IMR-90 (cell line): ENCODE data around the gene CIAO2B. TPM values are rescaled to one million over a fixed set of nuclear protein-coding genes. Genes with fewer than 3 reads are reported as not detected.

Source experiments
- ATAC-seq: fragments of 200-7000 bp; cut with Tn5 transposase; 2 replicates; pipeline ENCODE4 v1.9.1; 2020; ENCODE audit warnings: low read depth, mild to moderate bottlenecking, moderate library complexity
- BruUV-seq: library from RNA; stranded (reverse); fragments of 400-500 nt; replicated peaks from 2 replicates; lab custom pipeline; 2021; lab: Mats Ljungman, UMichigan
- CTCF ChIA-PET: fragments of 300-600 bp; formaldehyde crosslinking; extraction: SDS; loops from one replicate; lab custom pipeline; 2021; ENCODE audit warnings: antibody characterized with exemption; lab: Yijun Ruan, JAX
- POLR2A ChIA-PET: fragments of 300-600 bp; sonication (Branson Sonifier 250); formaldehyde crosslinking; loops from one replicate; lab custom pipeline; 2022; ENCODE audit warnings: antibody characterized with exemption; ENCODE audit not compliant: unreplicated experiment; lab: Charles Lee
- DNase-seq: peaks from one replicate; pipeline ENCODE4 v3.0.0; 2013
- H2AFZ ChIP-seq: replicated peaks from 2 replicates; pipeline ENCODE3; 2013; ENCODE audit warnings: low read length, mild to moderate bottlenecking; ENCODE audit not compliant: poor library complexity
- H2AK5ac ChIP-seq: 2 replicates; pipeline ENCODE4 v1.6.1; 2013; ENCODE audit warnings: low read depth, low read length, inconsistent platforms
- H2AK9ac ChIP-seq: replicated peaks from 2 replicates; pipeline ENCODE3; 2013; ENCODE audit warnings: mild to moderate bottlenecking, low read depth, low read length, moderate library complexity; ENCODE audit not compliant: poor library complexity
- H2BK120ac ChIP-seq: 2 replicates; pipeline ENCODE4 v1.6.1; 2013; ENCODE audit warnings: low read depth, low read length, inconsistent platforms
- H2BK15ac ChIP-seq: 3 replicates; pipeline ENCODE4 v1.6.1; 2013; ENCODE audit warnings: low read depth, low read length, inconsistent platforms
- H2BK20ac ChIP-seq: 2 replicates; pipeline ENCODE4 v1.6.1; 2013; ENCODE audit warnings: low read depth, mild to moderate bottlenecking, inconsistent platforms, low read length, moderate library complexity
- H2BK5ac ChIP-seq: 2 replicates; pipeline ENCODE4 v1.6.1; 2013; ENCODE audit warnings: mild to moderate bottlenecking, low read depth, low read length, inconsistent platforms; ENCODE audit not compliant: poor library complexity, severe bottlenecking
- H3K14ac ChIP-seq: replicated peaks from 2 replicates; pipeline ENCODE4 v1.6.1; 2013; ENCODE audit warnings: low read depth, low read length, inconsistent platforms
- H3K18ac ChIP-seq: 2 replicates; pipeline ENCODE4 v1.6.1; 2013; ENCODE audit warnings: low read depth, low read length, control low read depth
- H3K23ac ChIP-seq: 2 replicates; pipeline ENCODE4 v1.6.1; 2013; ENCODE audit warnings: low read depth, low read length, inconsistent platforms
- H3K27ac ChIP-seq: 2 replicates; pipeline ENCODE4 v1.5.1; 2013; ENCODE audit warnings: mild to moderate bottlenecking, control low read depth, low read length; ENCODE audit not compliant: insufficient read depth
- H3K27me3 ChIP-seq: 2 replicates; pipeline ENCODE4 v1.6.1; 2013; ENCODE audit warnings: low read length; ENCODE audit not compliant: control insufficient read depth, insufficient read depth
- H3K36me3 ChIP-seq: 2 replicates; pipeline ENCODE4 v1.6.1; 2013; ENCODE audit warnings: low read length, mixed read lengths; ENCODE audit not compliant: control insufficient read depth, insufficient read depth
- H3K4ac ChIP-seq: 2 replicates; pipeline ENCODE4 v1.6.1; 2013; ENCODE audit warnings: low read depth, low read length, inconsistent platforms
- H3K4me1 ChIP-seq: 2 replicates; pipeline ENCODE4 v1.6.1; 2013; ENCODE audit warnings: low read length, mixed read lengths; ENCODE audit not compliant: control insufficient read depth, insufficient read depth
- H3K4me2 ChIP-seq: 2 replicates; pipeline ENCODE4 v1.6.1; 2013; ENCODE audit warnings: low read depth, mild to moderate bottlenecking, control low read depth, low read length, moderate library complexity
- H3K4me3 ChIP-seq: 2 replicates; pipeline ENCODE4 v1.5.1; 2013; ENCODE audit warnings: low read depth, mild to moderate bottlenecking, control low read depth, low read length, moderate library complexity; ENCODE audit not compliant: insufficient read depth
- H3K56ac ChIP-seq: 2 replicates; pipeline ENCODE4 v1.6.1; 2013; ENCODE audit warnings: low read length, inconsistent platforms; ENCODE audit not compliant: insufficient read depth; ENCODE audit errors: extremely low read depth
- H3K79me1 ChIP-seq, 2 experiments: 2 replicates each; pipeline ENCODE4 v1.6.1; 2013; ENCODE audit warnings: low read length in 2 of 2, inconsistent platforms in 1 of 2, low read depth in 1 of 2
- H3K9ac ChIP-seq: 2 replicates; pipeline ENCODE4 v1.6.1; 2013; ENCODE audit warnings: low read depth, low read length, control low read depth
- H3K9me1 ChIP-seq: 2 replicates; pipeline ENCODE4 v1.6.1; 2013; ENCODE audit warnings: low read length, inconsistent platforms; ENCODE audit not compliant: insufficient read depth
- H3K9me3 ChIP-seq: 2 replicates; pipeline ENCODE4 v1.6.1; 2013; ENCODE audit warnings: low read length; ENCODE audit not compliant: control insufficient read depth, insufficient read depth
- H4K20me1 ChIP-seq: 2 replicates; pipeline ENCODE4 v1.6.1; 2013; ENCODE audit warnings: low read length, inconsistent platforms; ENCODE audit not compliant: insufficient read depth
- H4K5ac ChIP-seq: 2 replicates; pipeline ENCODE4 v1.6.1; 2013; ENCODE audit warnings: mild to moderate bottlenecking, low read depth, low read length, control low read depth
- H4K8ac ChIP-seq, 2 experiments: 2 replicates each; pipeline ENCODE4 v1.6.1; 2013; ENCODE audit warnings: low read depth in 2 of 2, low read length in 2 of 2, control low read depth in 1 of 2, inconsistent platforms in 1 of 2
- H4K91ac ChIP-seq: 2 replicates; pipeline ENCODE4 v1.6.1; 2013; ENCODE audit warnings: low read depth, low read length, inconsistent platforms; ENCODE audit not compliant: insufficient read depth
- WGBS, 2 experiments: methylation state at CpG; one replicate each; pipeline versions ENCODE4 v1.1.5 to v1.1.7; 2013; ENCODE audit warnings: missing lambda C conversion rate in 2 of 2; ENCODE audit not compliant: insufficient read length in 1 of 2; ENCODE audit errors: extremely low coverage in 2 of 2; 5-methylcytosine and 5-hydroxymethylcytosine counted together
- dilution Hi-C: fragments of 300-500 bp; cut with HindIII; formaldehyde crosslinking; loops from one replicate; pipeline ENCODE4 v1.14.3; 2018; ENCODE audit warnings: low sequenced_read_pairs; ENCODE audit not compliant: unreplicated experiment
- in situ Hi-C: fragments of 300-500 bp; cut with MboI; formaldehyde crosslinking; loops from 3 replicates; pipeline ENCODE4 v1.14.3; 2019; ENCODE audit warnings: low sequenced_read_pairs, inconsistent platforms, mixed read lengths
- intact Hi-C: fragments of 100-400 bp; cut with micrococcal nuclease; formaldehyde crosslinking; loops from 2 replicates; pipeline ENCODE4 v1.10.0; 2022
- polyA plus RNA-seq, 3 experiments: library from polyadenylated mRNA; depleted of rRNA; stranded (reverse); fragments of >200 nt; gene quantifications; 2 replicates each; pipeline ENCODE4 v1.2.3, GENCODE V29; 2012; ENCODE audit warnings: low replicate concordance in 1 of 3
- total RNA-seq: library from RNA; depleted of rRNA; stranded (reverse); fragments of >200 nt; gene quantifications from 2 replicates; pipeline ENCODE4 v1.2.3, GENCODE V29; 2012
- TF ChIP-seq, protein P1 (sequence below): fragments of 150-350 bp; IDR thresholded peaks from 2 replicates; pipeline ENCODE4 v1.6.1; 2017; ENCODE audit warnings: mild to moderate bottlenecking, antibody characterized with exemption, low read length, low read depth

The CIAO2B gene
- total and polyA plus RNA-seq, 2 of the 4 experiments (the other 2 are of a cell fraction), result 148 to 234 TPM

DNA sequence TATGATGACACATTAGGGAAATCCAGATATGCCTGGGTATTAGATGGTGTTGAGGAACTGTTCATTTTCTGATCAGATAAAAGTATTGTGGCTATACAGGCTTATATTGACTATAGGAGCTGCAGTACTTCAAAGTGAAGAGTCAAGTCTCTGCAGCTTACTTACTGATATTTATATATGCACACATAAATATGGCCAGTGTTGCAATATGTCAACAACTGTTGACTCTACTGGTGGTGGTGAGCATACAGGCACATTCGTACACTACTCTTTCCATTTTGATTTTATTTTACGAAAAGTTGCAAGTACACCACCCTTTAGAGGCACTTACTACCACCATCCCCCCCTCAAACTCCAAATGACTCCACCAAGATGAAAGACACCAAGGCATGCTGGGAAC is 2.5 kb downstream of the CIAO2B start:
- CTCF ChIA-PET, result no interaction called here
- no peak overlapping the region for H3K56ac ChIP-seq
- dilution Hi-C loops (no loop called here), intact Hi-C loops (no loop called here), in situ Hi-C loops (loop anchor here (5.0 kb wide), 1 partner anchor 34 kb away; no protein-coding TSS in a partner anchor)
- POLR2A ChIA-PET, result no interaction called here
- H4K91ac ChIP-seq, result no peak overlapping the region
- H3K4me2 ChIP-seq, result no peak overlapping the region
- no peak overlapping the region for H2BK120ac ChIP-seq
- H3K27ac ChIP-seq, result no peak overlapping the region
- no peak overlapping the region for H3K23ac ChIP-seq
- peaks cover 27% of the 10 kb centered on the region for H3K4me1 ChIP-seq
- H3K27me3 ChIP-seq, result no peaks in the 10 kb centered on the region
- H2AFZ ChIP-seq, result no peak overlapping the region
- peaks cover 19 to 48% of the 10 kb centered on the region in 2 experiments for H3K79me1 ChIP-seq
- H2AK5ac ChIP-seq, result no peak overlapping the region
- peaks cover 32% of the 10 kb centered on the region for H3K9me1 ChIP-seq
- DNase-seq, result no peak
- H3K4ac ChIP-seq, result no peak overlapping the region
- H4K8ac ChIP-seq, result no peak overlapping the region
- H2BK20ac ChIP-seq, result no peak overlapping the region
- no peak overlapping the region for H3K4me3 ChIP-seq
- no peak overlapping the region for H3K9ac ChIP-seq
- peaks cover 31% of the 10 kb centered on the region for H4K20me1 ChIP-seq
- H3K14ac ChIP-seq, result no peak overlapping the region
- TF ChIP-seq, protein P1, sequence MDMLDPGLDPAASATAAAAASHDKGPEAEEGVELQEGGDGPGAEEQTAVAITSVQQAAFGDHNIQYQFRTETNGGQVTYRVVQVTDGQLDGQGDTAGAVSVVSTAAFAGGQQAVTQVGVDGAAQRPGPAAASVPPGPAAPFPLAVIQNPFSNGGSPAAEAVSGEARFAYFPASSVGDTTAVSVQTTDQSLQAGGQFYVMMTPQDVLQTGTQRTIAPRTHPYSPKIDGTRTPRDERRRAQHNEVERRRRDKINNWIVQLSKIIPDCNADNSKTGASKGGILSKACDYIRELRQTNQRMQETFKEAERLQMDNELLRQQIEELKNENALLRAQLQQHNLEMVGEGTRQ, result no peak
- no peak overlapping the region for H4K5ac ChIP-seq
- no peak for ATAC-seq
- H3K9me3 ChIP-seq, result no peaks in the 10 kb centered on the region
- H2AK9ac ChIP-seq, result no peak overlapping the region
- BruUV-seq, result no TSS peak
- no peak overlapping the region for H3K18ac ChIP-seq
- H3K36me3 ChIP-seq, result peaks cover 9% of the 10 kb centered on the region
- WGBS, 2 experiments, result no CpG with 5 or more reads among the region's 2 CpGs
- H2BK15ac ChIP-seq, result no peak overlapping the region
- no peak overlapping the region for H2BK5ac ChIP-seq
